NCI-H446 (cell line): ENCODE measurements around the gene ARHGAP21.
A peak's percentile ranks its signal among the peaks of the same experiment; 100 is the strongest.

ENCODE experiments used
- DNase-seq, 2 experiments: peaks; one replicate each; lab custom pipeline; 2025; lab: John Stamatoyannopoulos, UW

Gene ARHGAP21

DNA sequence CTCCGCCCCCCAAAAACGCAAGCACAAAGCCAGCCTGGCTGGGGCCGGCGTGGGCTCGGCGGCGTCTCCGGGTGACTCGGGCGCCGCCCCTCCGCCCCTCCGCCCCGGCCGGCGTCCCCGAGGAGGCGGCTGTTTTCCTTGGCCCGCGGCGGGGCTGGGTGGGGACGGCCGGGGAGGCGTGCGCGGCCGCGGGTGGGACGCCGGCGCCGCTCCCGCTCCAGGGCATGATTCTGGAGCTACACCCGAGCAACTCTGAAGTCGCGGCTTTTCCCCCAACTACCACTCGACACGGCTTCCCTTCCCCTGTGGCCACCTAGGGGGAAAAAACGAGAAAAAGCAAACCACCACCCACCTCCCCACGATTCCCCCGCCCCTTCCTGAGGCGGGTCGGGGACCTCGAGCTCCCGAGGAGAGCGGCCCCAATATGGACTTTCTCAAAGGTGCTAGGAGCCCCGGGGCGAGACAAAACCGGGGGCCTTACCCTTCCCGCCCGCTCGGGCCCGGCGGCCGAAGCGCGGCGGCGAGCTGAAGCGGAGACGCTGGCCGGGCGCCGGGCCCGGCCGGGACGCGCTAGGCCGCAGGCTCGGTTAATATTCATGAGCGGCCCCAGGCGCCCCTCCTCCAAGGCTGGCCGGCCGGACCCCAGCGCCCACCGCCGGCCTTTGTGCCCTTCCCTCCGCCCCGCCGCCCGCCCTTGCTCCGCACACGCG is 856 bp downstream of the ARHGAP21 start:
- peak in 1 of 2 experiments; percentile 52 for DNase-seq

DNA sequence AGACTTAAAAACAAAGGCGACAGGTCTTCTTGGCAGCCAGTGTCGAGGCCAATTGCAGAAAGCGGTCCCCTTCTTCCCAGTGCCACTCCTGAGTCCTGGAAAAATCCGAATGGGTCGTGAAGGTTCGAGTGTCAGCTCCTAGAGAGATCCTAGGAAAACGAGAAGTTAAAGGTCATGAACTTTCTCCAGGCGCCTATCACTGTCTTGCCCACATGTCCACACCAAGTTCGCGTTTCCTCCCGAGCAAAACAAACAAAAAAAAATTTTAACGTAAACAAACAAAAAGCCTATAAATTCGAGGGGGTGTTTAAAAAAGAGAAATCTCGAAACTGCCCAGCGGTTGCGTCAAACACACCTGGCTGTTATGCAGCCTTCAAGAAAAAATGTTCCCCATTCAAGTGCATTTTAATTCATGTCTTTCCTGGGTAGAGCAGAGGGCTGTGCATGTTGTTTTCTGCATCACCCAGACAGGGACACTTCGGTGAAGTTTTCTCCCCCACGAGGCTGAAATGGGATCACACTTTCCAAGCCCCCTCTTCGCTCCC is 1.5 kb downstream of the ARHGAP21 start:
- no peak for DNase-seq

DNA sequence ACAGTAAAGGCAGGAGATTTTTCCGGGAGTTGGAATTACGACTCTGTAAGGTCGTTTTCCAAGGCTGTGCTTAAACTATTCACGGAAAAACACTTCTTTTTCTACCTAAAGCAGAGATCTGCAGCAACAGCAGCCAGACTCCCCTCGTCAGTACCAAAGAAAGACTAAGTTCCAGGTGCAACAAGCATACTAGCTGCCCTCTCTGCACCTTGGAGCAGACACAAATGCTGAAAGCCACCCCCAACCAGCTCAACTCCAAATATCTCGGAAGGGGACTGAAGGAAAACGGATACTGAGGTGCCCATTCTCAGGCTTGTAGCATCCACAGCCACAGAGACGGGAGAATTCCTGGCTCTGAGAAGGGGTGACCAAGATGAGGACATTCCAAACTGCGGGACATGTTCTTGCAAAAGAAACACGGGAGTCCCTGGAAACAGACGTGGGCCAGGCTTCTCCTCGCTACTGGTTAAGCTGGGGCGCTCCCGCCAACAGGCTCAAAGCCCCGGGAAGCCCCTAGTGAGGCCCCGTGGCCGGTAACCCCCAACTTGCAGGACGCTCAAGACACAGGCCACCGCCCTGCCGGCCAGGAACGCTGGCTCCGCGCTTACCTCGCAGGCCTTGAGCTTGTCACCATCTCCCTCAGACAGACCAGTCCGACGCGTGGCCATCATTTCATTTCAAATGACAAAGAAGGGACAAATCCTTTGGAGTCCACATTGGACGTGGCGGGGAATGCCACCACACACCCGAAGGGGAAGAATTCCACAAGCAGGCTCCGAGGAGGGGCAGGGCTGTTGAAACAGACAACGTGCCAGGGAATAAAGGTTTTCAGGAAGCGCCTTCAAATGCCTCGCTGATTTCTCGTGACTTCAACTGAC is 2.2 kb downstream of the ARHGAP21 start:
- DNase-seq, result no peak

GRCh38 chr10:24720096-24720495 is 3.6 kb downstream of the ARHGAP21 start:
- no peak for DNase-seq

GRCh38 chr10:24718031-24718855 is 5.4 kb downstream of the ARHGAP21 start:
- DNase-seq, result no peak

GRCh38 chr10:24716295-24716694 is 7.4 kb downstream of the ARHGAP21 start:
- peak in 1 of 2 experiments; percentile 29 for DNase-seq

- DNase-seq, result no peak
Observed at GRCh38 chr10:24715246-24715769, 8.4 kb downstream of the ARHGAP21 start.

GRCh38 chr10:24713086-24713485 is 10.6 kb downstream of the ARHGAP21 start:
- DNase-seq, result no peak

- no peak for DNase-seq
Observed at GRCh38 chr10:24711465-24711864, 12.2 kb downstream of the ARHGAP21 start.

DNA sequence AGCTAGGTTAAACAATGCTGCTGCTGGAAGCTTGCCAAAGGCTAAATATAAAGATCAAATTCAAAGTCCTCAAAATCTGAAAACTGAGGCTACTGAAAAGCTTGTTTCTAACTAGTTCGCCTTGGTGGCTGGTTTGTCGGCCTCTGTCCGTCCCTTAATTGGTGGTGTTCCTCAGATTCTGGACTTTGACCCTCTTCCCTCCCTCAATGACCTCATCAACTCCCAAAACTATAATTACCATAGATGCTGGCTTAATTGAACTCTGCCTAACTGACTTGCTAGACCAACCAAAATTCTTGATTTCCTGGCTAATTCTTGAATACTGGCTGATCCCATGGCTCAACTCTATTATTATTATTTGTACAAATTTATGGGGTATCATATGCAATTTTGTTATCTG is 15.6 kb downstream of the ARHGAP21 start:
- no peak for DNase-seq

GRCh38 chr10:24707445-24707844 is 16.2 kb downstream of the ARHGAP21 start:
- DNase-seq, result no peak

- peak; percentile 15 to 31 for DNase-seq
Observed at GRCh38 chr10:24706479-24707118, 17.1 kb downstream of the ARHGAP21 start.

GRCh38 chr10:24703700-24704099 is 20.0 kb downstream of the ARHGAP21 start:
- no peak for DNase-seq

- no peak for DNase-seq
Observed at GRCh38 chr10:24701447-24701846, 22.2 kb downstream of the ARHGAP21 start.

- no peak for DNase-seq
Observed at GRCh38 chr10:24700948-24701347, 22.7 kb downstream of the ARHGAP21 start.

- DNase-seq, result no peak
Observed at GRCh38 chr10:24698270-24698669, 25.4 kb downstream of the ARHGAP21 start.

GRCh38 chr10:24697080-24697479 is 26.6 kb downstream of the ARHGAP21 start:
- DNase-seq, result no peak

- DNase-seq, result peak in 1 of 2 experiments; percentile 20
Observed at GRCh38 chr10:24695452-24695851, 28.2 kb downstream of the ARHGAP21 start.

GRCh38 chr10:24694086-24694485 is 29.6 kb downstream of the ARHGAP21 start:
- DNase-seq, result no peak

DNA sequence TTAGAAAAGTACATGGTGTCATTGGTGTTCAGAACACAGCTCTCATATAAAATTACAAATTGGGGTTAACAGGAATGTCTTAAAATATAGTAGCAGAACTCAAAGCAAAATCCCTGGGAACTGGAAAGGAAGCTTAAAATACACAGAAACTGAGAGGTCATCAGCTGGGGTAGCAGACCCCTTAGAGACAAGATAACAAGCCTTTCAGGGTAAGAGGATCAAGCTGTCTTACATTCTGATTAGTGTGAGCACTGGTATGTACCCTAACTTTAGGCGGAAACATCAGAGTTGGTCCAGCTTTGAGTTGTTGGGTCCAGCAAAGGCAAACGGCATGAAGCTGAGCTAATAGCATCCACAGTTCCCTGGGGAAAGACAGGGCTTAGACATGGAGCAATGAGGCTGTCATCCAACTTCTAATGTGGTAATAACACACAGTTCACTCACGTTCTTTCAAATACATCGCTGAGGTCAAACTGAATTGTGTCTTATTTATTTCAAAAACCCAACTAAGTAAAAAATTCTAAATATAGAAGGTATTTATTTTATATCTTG is 32.6 kb downstream of the ARHGAP21 start:
- no peak for DNase-seq

DNA sequence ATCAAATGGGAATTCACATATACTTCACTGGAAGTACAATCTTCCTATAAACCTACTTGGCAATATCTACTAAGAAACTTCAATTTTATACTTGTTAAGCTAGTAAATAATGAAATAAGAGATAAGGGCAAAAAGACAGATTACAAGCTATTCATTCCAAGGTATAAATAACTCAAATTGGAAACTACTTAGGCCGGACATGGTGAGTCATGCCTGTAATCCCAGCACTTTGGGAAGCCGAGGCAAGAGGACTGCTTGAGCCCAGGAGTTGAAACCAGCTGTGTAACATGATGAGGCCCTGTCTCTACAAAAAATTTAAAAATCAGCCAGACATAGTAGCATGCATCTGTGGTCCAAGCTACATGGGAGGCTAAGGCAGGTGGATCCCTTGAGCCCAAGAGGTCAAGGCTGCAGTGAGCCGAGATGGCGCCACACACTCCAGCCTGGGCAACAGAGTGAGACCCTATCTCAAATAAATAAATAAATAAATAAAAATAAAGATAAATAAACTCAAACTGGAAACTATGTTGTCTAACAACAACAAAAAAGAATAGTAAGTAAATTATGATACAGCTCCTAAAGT is 37.6 kb downstream of the ARHGAP21 start:
- DNase-seq, result no peak
